ENCODE measurements around the gene NAALADL1.

NAALADL1 gene

DNA sequence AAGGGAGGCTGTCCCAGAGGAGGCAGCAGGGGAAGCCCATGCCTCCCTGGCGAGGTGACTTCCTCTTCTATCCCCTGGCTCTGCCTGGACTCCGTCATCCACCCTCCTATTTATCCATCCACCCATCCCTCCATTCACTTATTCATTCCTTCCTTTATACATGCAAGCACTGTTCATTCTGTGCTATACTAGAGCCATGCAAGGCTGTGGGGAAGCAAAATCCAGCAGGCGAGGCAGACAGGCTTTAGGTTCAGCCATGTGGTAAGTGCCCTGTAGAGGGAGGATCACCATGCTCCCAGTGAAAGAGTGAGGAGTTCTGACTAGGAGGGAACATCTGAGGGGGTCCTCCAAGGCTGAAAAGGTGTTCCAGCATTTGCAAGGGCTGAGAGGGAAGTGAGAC lies 1.2 kb upstream of the NAALADL1 start:
- FAIRE-seq (no peak), DNase-seq (ENCODE audit: insufficient read length, low spot score) (no peak)
- TF ChIP-seq, protein P1, sequence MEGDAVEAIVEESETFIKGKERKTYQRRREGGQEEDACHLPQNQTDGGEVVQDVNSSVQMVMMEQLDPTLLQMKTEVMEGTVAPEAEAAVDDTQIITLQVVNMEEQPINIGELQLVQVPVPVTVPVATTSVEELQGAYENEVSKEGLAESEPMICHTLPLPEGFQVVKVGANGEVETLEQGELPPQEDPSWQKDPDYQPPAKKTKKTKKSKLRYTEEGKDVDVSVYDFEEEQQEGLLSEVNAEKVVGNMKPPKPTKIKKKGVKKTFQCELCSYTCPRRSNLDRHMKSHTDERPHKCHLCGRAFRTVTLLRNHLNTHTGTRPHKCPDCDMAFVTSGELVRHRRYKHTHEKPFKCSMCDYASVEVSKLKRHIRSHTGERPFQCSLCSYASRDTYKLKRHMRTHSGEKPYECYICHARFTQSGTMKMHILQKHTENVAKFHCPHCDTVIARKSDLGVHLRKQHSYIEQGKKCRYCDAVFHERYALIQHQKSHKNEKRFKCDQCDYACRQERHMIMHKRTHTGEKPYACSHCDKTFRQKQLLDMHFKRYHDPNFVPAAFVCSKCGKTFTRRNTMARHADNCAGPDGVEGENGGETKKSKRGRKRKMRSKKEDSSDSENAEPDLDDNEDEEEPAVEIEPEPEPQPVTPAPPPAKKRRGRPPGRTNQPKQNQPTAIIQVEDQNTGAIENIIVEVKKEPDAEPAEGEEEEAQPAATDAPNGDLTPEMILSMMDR (IDR thresholded peaks at IDR 0.05; ENCODE audit: insufficient read depth, missing control alignments) = no peak

DNA sequence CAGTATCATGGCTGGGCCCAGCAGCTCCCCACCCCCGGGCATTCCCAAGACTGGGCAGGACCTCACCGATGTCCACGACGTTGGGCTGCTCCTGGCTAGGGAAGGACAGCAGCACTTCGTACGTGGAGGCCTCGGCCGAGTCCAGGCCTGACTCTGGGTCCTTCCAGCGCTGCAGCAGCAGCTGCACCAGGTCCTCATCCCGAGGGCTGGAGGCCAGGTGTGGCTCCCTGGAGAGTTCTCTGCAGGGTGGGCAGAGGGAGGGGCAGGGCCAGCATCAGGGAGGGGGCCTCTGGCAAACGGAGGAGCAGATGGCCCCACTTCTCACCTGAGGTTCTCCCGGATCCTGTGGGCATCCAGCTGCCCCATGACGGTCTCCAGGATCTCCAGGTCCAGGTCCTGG lies 341 bp downstream of the NAALADL1 start:
- DNase-seq (ENCODE audit: insufficient read length, low spot score) (no peak), FAIRE-seq (no peak)
- TF ChIP-seq, protein P1 (IDR thresholded peaks at IDR 0.05; ENCODE audit: insufficient read depth, missing control alignments) = no peak

DNA sequence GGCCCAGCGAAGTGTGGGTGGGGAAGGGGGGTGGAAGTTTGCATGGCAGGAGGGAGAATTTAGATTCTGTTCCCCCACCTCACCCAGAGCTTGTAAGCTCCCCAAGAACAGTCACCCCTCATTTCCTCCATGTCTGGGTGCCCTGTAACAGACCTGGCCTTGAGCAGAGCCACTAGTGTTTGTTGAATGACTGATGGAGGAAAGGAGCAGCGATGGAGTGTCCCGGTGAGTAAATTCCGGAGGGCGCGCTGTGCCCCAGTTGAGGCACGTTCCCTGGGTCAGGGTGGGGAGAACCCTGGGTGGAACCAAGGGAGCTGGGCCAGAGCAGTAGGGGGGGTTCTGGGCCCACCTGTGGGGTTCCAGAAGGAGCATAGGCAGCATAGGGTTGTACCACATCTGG lies 827 bp downstream of the NAALADL1 start:
- FAIRE-seq = no peak
- TF ChIP-seq, protein P1 (IDR thresholded peaks at IDR 0.05; ENCODE audit: insufficient read depth, missing control alignments) = no peak
- no peak for DNase-seq (ENCODE audit: insufficient read length, low spot score)

DNA sequence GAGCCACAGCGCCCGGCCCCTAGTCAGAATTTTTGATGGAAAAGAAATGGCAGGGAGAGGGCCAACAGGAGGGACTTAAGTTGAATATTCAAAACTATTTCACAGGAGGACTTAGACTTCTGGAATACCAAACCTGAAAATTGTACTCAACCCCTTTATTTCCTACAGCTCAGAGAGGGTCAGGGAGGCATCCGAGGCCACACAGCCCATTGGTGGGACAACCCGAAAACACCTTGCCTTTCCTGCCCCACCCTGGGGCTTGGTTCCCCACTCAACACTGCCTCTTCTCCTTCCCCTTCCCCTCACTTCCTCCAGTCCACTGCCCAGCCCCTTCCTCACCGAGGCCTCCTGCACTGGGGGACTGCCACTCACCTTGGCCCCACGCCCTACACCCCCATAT lies 1.4 kb downstream of the NAALADL1 start:
- no peak for FAIRE-seq
- TF ChIP-seq, protein P1 (IDR thresholded peaks at IDR 0.05; ENCODE audit: insufficient read depth, missing control alignments) = no peak

DNA sequence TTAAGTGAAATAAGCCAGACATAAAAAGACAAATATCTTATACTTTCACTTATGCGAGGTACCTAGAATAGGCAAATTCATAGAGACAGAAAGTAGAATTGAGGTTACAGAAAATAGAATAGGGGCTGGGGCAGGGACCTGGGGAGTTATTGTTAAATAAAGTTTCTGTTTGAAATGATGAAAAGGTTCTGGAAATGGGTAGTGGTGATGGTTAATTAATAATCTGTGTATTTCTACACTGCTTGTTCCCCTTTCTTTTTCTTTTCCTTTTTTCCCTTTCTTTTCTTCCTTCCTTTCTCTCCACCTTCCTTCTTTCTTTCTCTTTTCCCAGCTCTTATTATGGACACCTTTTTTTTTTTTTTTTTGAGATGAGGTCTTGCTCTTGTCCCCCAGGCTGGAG lies 2.8 kb downstream of the NAALADL1 start:
- DNase-seq (ENCODE audit: insufficient read length, low spot score) = no peak
- FAIRE-seq = no peak
- TF ChIP-seq, protein P1 (IDR thresholded peaks at IDR 0.05; ENCODE audit: insufficient read depth, missing control alignments) = no peak

More for the DNA sequence above, 1.4 kb downstream of the NAALADL1 start:
- no peak for DNase-seq (ENCODE audit: insufficient read length, low spot score)

DNA sequence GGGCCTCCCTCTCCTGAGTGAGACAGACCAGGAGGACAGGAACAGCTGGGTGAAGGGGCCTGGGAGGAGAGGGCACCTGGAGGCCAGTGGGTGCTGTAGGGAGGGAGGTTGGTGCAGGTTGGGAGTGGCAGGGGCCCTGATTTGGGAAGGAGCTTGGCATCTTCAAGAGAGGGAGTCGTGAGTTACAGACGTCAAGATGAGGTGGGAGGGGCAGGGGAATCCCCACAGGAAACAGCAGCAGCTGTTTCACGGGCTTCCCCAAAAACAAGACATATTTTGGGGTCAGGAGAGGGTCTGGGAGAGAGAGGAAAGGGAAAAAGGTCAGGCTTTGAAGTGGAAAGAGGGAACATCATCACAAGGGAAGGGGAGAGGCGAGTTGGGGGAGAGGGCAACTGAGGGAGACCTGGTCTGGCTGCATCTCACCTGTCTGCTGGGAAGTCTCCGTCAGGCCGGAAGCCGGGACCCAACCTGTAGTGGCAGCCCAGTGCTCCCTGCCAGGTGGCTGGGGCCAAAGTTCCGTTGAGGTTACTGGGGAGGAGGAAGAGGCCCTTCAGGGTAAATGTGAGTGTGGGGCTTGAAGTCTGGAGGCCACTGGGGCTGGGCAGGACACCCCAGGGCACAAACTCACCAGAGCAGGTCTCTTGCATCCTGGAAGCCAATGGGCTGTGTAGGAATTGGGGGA lies 4.4 kb downstream of the NAALADL1 start:
- DNase-seq (ENCODE audit: insufficient read length, low spot score) (no peak), FAIRE-seq (no peak)
- TF ChIP-seq, protein P1 (IDR thresholded peaks at IDR 0.05; ENCODE audit: insufficient read depth, missing control alignments) = no peak

DNA sequence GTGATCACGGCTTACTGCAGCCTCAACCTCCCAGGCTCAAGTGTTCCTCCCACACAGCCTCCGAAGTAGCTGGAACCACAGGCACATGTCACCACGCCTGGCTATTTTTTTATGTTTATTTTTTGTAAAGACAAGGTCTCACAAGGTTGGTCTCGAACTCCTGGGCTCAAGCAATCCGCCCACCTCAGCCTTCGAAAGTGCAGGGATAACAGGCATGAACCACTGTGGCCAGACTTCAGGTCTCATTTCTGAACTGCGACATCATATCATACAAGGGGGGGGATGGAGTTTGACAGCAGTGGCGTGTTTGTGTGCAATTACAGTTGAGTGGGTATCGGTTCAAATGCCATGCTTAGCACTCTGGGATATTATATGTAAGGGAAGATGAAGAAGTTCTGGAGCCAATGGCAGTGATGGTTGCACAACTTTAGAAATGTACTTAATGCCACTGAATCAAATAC lies 6.9 kb downstream of the NAALADL1 start:
- FAIRE-seq = no peak
- no peak for DNase-seq (ENCODE audit: insufficient read length, low spot score)
- TF ChIP-seq, protein P1 (IDR thresholded peaks at IDR 0.05; ENCODE audit: insufficient read depth, missing control alignments) = no peak

Data from D721Med (cell line).